Mucosa of descending colon (tissue), 3 donors: Measurements from ENCODE around the gene PRRC2C. TPM values are rescaled to one million over a fixed set of nuclear protein-coding genes. Genes with fewer than 3 reads are reported as not detected.

Experiments used
- ATAC-seq: fragments of 200-7000 bp; cut with Tn5 transposase; one replicate; pipeline ENCODE4 v1.9.1; 2020; ENCODE audit warnings: mild to moderate bottlenecking, moderate library complexity
- DNase-seq, 3 donors: peaks; one replicate each; pipeline ENCODE4 v3.0.0-alpha.2; 2020
- H3K36me3 ChIP-seq: fragments of 200-600 bp; one replicate; pipeline ENCODE4 v1.8.0; 2021; ENCODE audit warnings: low read depth, mild to moderate bottlenecking
- H3K4me1 ChIP-seq: fragments of 200-600 bp; one replicate; pipeline ENCODE4 v1.8.0; 2021; ENCODE audit warnings: low read depth, mild to moderate bottlenecking
- H3K4me3 ChIP-seq: fragments of 200-600 bp; one replicate; pipeline ENCODE4 v1.8.0; 2021; ENCODE audit warnings: mild to moderate bottlenecking
- H3K9me3 ChIP-seq: fragments of 200-600 bp; one replicate; pipeline ENCODE4 v1.8.0; 2021; ENCODE audit warnings: mild to moderate bottlenecking
- intact Hi-C, 2 donors: fragments of 100-400 bp; cut with DNase I in 1 of 2; cut with micrococcal nuclease in 1 of 2; formaldehyde crosslinking; loops; one replicate each; pipeline versions ENCODE4 v1.11.0 to v1.11.1; 2022; cut with DNase I, micrococcal nuclease
- total RNA-seq, 3 donors: library from RNA; stranded (reverse); fragmentation: NEBNext Ultra II Directional in 2 of 3; extraction: Animal tissue kit (Norgen Biotek cat#: 25700) in 2 of 3; gene quantifications; one replicate each; pipeline versions ENCODE4 v1.2.1 to v1.2.4, GENCODE V29; 2021 to 2023
- TF ChIP-seq, protein P1 (sequence below): fragments of 200-600 bp; IDR thresholded peaks from one replicate; pipeline ENCODE4 v1.8.0; 2022; ENCODE audit warnings: antibody characterized with exemption, mild to moderate bottlenecking
- donor health status: DM: no; HTN: no; CAD: no; lungs with moderate emphysema.
- donor health status: DM: no; HTN: no; CAD: no.
- donor health status: DM: no; HTN: yes; CAD: no.

PRRC2C gene
- total RNA-seq, 3 donors from 2014 or later: 137 to 152 (median 138) TPM

DNA sequence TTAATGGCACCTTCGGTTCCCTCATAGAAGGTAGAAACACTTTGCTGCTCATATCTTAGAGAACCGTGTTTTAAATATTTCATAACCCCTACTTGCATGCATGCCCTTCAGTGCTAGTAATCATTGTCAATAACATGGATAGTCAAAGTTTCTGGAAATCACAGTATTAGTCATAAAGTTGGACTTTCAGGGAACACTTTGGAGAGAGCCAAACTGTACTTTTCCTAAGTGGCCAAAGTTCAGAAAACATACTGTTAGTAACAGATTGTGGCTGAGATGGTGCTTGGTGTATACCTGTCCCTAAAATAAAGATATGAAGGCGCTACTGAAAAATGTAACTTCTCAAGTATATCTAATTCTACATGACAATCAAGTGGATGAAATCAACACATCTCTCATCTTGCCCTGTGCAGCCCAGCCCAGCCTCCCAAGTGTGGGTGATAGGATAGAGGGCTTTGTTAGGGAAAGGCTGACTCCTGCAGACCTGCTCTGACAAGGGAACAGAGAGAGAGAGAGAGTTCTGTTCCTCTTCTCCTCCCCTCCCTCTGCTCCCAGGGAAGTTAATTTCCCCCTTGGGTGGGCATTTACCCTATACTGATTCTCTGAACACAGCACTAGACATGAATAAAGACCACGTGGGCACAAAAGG is 152.7 kb downstream of the PRRC2C start:
- TF ChIP-seq, protein P1, sequence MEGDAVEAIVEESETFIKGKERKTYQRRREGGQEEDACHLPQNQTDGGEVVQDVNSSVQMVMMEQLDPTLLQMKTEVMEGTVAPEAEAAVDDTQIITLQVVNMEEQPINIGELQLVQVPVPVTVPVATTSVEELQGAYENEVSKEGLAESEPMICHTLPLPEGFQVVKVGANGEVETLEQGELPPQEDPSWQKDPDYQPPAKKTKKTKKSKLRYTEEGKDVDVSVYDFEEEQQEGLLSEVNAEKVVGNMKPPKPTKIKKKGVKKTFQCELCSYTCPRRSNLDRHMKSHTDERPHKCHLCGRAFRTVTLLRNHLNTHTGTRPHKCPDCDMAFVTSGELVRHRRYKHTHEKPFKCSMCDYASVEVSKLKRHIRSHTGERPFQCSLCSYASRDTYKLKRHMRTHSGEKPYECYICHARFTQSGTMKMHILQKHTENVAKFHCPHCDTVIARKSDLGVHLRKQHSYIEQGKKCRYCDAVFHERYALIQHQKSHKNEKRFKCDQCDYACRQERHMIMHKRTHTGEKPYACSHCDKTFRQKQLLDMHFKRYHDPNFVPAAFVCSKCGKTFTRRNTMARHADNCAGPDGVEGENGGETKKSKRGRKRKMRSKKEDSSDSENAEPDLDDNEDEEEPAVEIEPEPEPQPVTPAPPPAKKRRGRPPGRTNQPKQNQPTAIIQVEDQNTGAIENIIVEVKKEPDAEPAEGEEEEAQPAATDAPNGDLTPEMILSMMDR: no peak
- no peak for DNase-seq
- Histone ChIP-seq H3K36me3 (no peaks in the 10 kb centered on the region), H3K4me1 (no peaks in the 10 kb centered on the region), H3K9me3 (no peaks in the 10 kb centered on the region), H3K4me3 (no peak overlapping the region)
- ATAC-seq: no peak
- intact Hi-C loops: no loop called here

DNA sequence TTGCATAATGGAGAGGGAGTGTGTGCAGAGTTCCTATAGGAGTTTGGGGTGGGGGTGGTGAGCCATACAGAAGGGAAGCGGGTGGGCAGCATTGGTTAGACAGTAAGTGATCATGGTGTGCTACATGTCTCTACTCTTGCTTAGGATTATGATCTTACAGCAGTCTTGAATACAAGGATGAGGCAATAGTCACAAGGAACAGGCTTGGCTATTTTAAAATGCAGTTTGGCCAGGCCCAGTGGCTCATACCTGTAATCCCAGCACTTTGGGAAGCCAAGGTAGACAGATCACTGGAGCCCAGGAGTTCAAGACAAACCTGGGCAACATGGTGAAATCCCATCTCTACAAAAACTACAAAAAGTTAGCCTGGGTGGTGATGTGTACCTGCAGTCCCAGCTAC is 154.9 kb downstream of the PRRC2C start:
- no peak for ATAC-seq
- TF ChIP-seq, protein P1: no peak
- intact Hi-C loops: loop anchor here in 1 of 2 donors (10.0 kb wide), 1 partner anchor 345 kb away; no protein-coding TSS in a partner anchor

DNA sequence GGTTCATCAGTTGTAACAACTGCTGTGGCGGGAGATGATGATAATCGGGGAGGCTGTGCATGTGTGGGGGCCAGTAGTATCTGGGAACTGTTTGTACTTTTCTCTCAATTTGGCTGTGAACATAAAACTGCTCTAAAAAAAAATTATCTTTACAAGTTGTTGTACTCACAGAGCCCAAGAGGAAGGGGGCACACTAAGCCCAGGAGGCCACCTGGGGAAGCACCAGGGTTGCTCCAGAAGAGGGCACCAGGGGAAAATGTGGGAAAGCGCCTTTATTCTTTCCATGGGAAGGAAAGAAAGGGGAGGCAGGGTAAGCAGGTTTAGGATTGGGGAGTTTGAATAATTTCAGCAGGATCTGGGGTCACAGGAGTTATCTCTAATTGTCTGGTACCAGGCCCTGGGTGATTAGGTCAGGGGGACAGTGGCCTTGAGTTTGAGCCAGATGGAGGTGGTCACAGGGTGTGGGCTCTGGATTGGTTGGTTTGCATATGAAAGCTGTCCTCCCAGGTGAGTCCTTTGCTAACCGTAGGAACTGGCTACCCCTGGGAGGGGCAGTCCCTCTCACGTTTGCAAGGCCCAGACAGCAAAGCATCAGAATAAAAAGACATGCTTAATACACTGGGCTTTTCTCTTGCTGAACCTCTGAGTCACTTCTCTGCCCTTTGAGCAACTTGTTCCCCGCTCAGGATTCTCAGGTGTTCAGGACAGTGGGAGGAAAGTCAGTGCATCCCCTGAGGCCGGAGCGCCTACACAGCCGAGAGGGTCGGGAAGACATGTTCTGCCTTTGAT is 155.9 kb downstream of the PRRC2C start:
- H3K4me1 ChIP-seq: no peaks in the 10 kb centered on the region
- H3K4me3 ChIP-seq: no peak overlapping the region
- TF ChIP-seq, protein P1: no peak
- no peaks in the 10 kb centered on the region for H3K9me3 ChIP-seq
- ATAC-seq (no peak), DNase-seq (no peak)
- intact Hi-C loops: loop anchor here in 1 of 2 donors (10.0 kb wide), 1 partner anchor 344 kb away; no protein-coding TSS in a partner anchor
- no peaks in the 10 kb centered on the region for H3K36me3 ChIP-seq

More for the DNA sequence above, 154.9 kb downstream of the PRRC2C start:
- Histone ChIP-seq H3K9me3 (no peaks in the 10 kb centered on the region), H3K36me3 (no peaks in the 10 kb centered on the region), H3K4me1 (no peaks in the 10 kb centered on the region), H3K4me3 (no peak overlapping the region)
- DNase-seq: no peak

DNA sequence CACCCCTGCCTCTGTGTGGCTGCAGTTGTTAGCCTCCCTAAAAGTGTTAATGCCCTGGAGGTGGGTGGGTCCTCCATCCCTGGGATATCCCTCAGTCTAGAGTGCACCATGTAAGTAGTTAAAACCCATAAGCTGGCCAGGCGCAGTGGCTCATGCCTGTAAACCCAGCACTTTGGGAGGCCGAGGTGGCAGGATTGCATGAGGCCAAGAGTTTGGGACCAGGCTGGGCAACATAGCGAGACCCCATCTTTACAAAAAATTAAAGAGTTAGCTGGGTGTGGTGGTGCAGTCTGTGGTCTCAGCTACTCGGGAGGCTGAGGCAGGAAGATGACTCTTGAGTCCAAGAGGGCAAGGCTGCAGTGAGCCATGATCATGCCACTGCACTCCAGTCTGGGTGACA is 156.9 kb downstream of the PRRC2C start:
- H3K36me3 ChIP-seq: no peaks in the 10 kb centered on the region
- no peak overlapping the region for H3K4me3 ChIP-seq
- intact Hi-C loops: loop anchor here in 1 of 2 donors (10.0 kb wide), 1 partner anchor 343 kb away; no protein-coding TSS in a partner anchor
- no peak for DNase-seq
- H3K4me1 ChIP-seq: no peaks in the 10 kb centered on the region
- H3K9me3 ChIP-seq: no peaks in the 10 kb centered on the region
- TF ChIP-seq, protein P1: no peak
- ATAC-seq: no peak

Other genes with a start within 250 kb of the PRRC2C start
- gene FMO1, start 237.0 kb upstream of the PRRC2C start, total RNA-seq: not detected
- gene FMO4, start 171.3 kb upstream of the PRRC2C start, total RNA-seq: 10 to 100 TPM in 1 of 3 donors, 1 to 10 TPM in 2; 5.4 to 14.6 (median 8.7) TPM
- not detected for gene MYOCOS, start 136.7 kb downstream of the PRRC2C start, total RNA-seq
- gene MYOC, start 167.2 kb downstream of the PRRC2C start, total RNA-seq: 1 to 10 TPM in 1 of 3 donors, under 1 TPM in 2; 0.75 to 3.8 (median 0.75) TPM